Astrocyte (in vitro differentiated cells and primary cell): ENCODE measurements around the gene SMOC1.

ENCODE experiments used
- CTCF ChIP-seq: IDR thresholded peaks from 2 replicates; pipeline ENCODE4 v1.5.1; 2011; ENCODE audit warnings: low read depth, mild to moderate bottlenecking, inconsistent platforms, low read length, moderate library complexity; ENCODE audit not compliant: insufficient read depth
- EZH2 ChIP-seq: IDR thresholded peaks from 2 replicates; pipeline ENCODE4 v1.6.1; 2012; ENCODE audit warnings: mild to moderate bottlenecking, low read length, inconsistent platforms; ENCODE audit not compliant: insufficient read depth

DNA sequence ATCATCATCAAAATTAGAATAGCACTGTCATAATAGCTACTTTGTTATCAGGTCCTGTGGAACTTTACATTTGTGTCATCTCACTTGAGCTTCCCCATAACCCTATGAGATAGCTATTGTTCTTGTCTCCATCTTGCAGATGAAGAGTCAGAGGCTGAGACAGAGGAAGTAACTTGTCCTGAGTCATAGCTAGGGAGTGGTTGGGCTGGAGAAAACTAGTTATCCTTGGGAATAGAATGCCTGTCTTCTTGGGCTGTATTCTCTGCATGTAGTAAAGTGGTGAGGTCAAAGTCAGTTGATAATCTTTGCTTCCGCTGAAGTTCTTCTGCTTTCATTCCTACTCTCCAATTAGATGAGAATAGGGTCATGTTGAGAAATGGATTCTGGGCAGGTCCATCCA, 117.0 kb downstream of the SMOC1 start:
- TF ChIP-seq CTCF = no peak
- TF ChIP-seq EZH2 = no peak
